OCI-LY1 (cell line): Measurements from ENCODE around the gene DGLUCY.
"Not testable (repeated sequence)": the region's sequence is repeated elsewhere in the genome, so short reads cannot be mapped to it uniquely, and the experiment has no call there.

ENCODE experiments used
- H2AFZ ChIP-seq: fragments of 200-600 bp; sonication (generic), shearing (Covaris generic); 2 replicates; pipeline ENCODE4 v1.6.0; 2014; ENCODE audit warnings: antibody characterized with exemption, mild to moderate bottlenecking, low read length
- H3F3A ChIP-seq: fragments of 200-600 bp; sonication (generic), shearing (Covaris generic); 2 replicates; pipeline ENCODE4 v1.6.0; 2014; ENCODE audit warnings: mild to moderate bottlenecking, antibody characterized with exemption, low read length, moderate library complexity; ENCODE audit not compliant: insufficient read depth
- H3K27ac ChIP-seq: fragments of 200-600 bp; sonication (generic); 2 replicates; pipeline ENCODE4 v1.5.1; 2014; ENCODE audit warnings: low read length, mixed run types, mild to moderate bottlenecking, low read depth; ENCODE audit not compliant: poor library complexity, severe bottlenecking
- H3K27me3 ChIP-seq: fragments of 200-600 bp; sonication (generic); 2 replicates; pipeline ENCODE4 v1.6.0; 2014; ENCODE audit warnings: antibody characterized with exemption, mild to moderate bottlenecking, low read length, moderate library complexity; ENCODE audit not compliant: insufficient read depth
- H3K36me3 ChIP-seq: fragments of 200-600 bp; sonication (generic); 2 replicates; pipeline ENCODE4 v1.6.1; 2014; ENCODE audit warnings: mild to moderate bottlenecking, antibody characterized with exemption, low read length, moderate library complexity, mixed read lengths; ENCODE audit not compliant: insufficient read depth
- H3K4me1 ChIP-seq: fragments of 200-600 bp; sonication (generic); 2 replicates; pipeline ENCODE4 v1.5.1; 2014; ENCODE audit warnings: mild to moderate bottlenecking, low read length, moderate library complexity; ENCODE audit not compliant: insufficient read depth, severe bottlenecking
- H3K4me2 ChIP-seq: fragments of 200-600 bp; sonication (generic), shearing (Covaris generic); 2 replicates; pipeline ENCODE4 v1.6.1; 2014; ENCODE audit warnings: low read length
- H3K4me3 ChIP-seq: fragments of 200-600 bp; sonication (generic); 2 replicates; pipeline ENCODE4 v1.5.1; 2014; ENCODE audit warnings: low read length, low read depth, mild to moderate bottlenecking, mixed read lengths; ENCODE audit not compliant: poor library complexity, severe bottlenecking
- H3K79me2 ChIP-seq: fragments of 200-600 bp; shearing (Covaris generic); 2 replicates; pipeline ENCODE4 v1.6.1; 2016; ENCODE audit warnings: mixed run types, low read length, mixed read lengths; ENCODE audit not compliant: insufficient read depth
- H3K9ac ChIP-seq: fragments of 200-600 bp; sonication (generic), shearing (Covaris generic); 2 replicates; pipeline ENCODE4 v1.6.1; 2014; ENCODE audit warnings: mild to moderate bottlenecking, low read length, mixed read lengths
- H3K9me2 ChIP-seq: fragments of 200-600 bp; sonication (generic), shearing (Covaris generic); 2 replicates; pipeline ENCODE4 v1.6.1; 2014; ENCODE audit warnings: low read depth, mild to moderate bottlenecking, low read length, mixed read lengths
- H3K9me3 ChIP-seq: fragments of 200-600 bp; shearing (Covaris generic); 2 replicates; pipeline ENCODE4 v1.6.1; 2014; ENCODE audit warnings: low read length, mixed read lengths
- H4K20me1 ChIP-seq: fragments of 200-600 bp; sonication (generic), shearing (Covaris generic); 2 replicates; pipeline ENCODE4 v1.6.0; 2016; ENCODE audit warnings: mild to moderate bottlenecking, low read length; ENCODE audit not compliant: insufficient read depth
- EZH2 ChIP-seq: fragments of 200-600 bp; sonication (generic), shearing (Covaris generic); IDR thresholded peaks from 2 replicates; pipeline ENCODE4 v1.8.0; 2017; ENCODE audit warnings: borderline replicate concordance, mixed run types, mild to moderate bottlenecking, antibody characterized with exemption, low read length, moderate library complexity, mixed read lengths
- TF ChIP-seq, protein P1 (sequence below): fragments of 200-600 bp; sonication (generic), shearing (Covaris generic); IDR thresholded peaks from 2 replicates; pipeline ENCODE4 v1.5.1; 2017; ENCODE audit warnings: mild to moderate bottlenecking, antibody characterized with exemption, low read length, moderate library complexity, mixed read lengths

DGLUCY gene

GRCh38 chr14:91193069-91193468 lies 79.2 kb downstream of the DGLUCY start:
- Histone ChIP-seq H4K20me1 (no peaks in the 10 kb centered on the region), H3K27me3 (no peaks in the 10 kb centered on the region), H3K79me2 (no peaks in the 10 kb centered on the region), H3K9me2 (no peaks in the 10 kb centered on the region), H3K4me3 (no peak overlapping the region), H3K9ac (no peak overlapping the region), H2AFZ (no peak overlapping the region), H3F3A (no peaks in the 10 kb centered on the region), H3K36me3 (peaks cover 61% of the 10 kb centered on the region), H3K4me2 (no peak overlapping the region), H3K9me3 (no peaks in the 10 kb centered on the region), H3K4me1 (no peaks in the 10 kb centered on the region), H3K27ac (no peak overlapping the region)
- TF ChIP-seq, protein P1, sequence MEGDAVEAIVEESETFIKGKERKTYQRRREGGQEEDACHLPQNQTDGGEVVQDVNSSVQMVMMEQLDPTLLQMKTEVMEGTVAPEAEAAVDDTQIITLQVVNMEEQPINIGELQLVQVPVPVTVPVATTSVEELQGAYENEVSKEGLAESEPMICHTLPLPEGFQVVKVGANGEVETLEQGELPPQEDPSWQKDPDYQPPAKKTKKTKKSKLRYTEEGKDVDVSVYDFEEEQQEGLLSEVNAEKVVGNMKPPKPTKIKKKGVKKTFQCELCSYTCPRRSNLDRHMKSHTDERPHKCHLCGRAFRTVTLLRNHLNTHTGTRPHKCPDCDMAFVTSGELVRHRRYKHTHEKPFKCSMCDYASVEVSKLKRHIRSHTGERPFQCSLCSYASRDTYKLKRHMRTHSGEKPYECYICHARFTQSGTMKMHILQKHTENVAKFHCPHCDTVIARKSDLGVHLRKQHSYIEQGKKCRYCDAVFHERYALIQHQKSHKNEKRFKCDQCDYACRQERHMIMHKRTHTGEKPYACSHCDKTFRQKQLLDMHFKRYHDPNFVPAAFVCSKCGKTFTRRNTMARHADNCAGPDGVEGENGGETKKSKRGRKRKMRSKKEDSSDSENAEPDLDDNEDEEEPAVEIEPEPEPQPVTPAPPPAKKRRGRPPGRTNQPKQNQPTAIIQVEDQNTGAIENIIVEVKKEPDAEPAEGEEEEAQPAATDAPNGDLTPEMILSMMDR = no peak
- TF ChIP-seq EZH2 = no peak

DNA sequence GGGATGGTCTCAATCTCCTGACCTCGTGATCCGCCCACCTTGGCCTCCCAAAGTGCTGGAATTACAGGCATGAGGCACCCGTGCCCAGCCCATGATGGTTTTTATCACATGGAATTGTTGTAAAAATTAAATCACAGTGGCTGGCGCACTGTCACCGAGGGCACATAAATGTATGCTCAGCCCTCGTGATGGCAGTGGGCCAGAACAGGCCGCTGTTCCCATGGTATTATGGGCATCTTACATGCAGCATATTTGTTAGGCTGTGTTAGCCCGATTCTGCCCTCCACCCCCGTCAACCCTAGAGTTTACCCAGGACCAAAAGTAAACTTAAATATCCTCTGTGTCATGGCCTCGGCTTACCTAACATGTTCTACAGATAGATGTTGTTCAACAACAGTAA lies 82.0 kb downstream of the DGLUCY start:
- no peaks in the 10 kb centered on the region for H4K20me1 ChIP-seq
- H2AFZ ChIP-seq = no peak overlapping the region

DNA sequence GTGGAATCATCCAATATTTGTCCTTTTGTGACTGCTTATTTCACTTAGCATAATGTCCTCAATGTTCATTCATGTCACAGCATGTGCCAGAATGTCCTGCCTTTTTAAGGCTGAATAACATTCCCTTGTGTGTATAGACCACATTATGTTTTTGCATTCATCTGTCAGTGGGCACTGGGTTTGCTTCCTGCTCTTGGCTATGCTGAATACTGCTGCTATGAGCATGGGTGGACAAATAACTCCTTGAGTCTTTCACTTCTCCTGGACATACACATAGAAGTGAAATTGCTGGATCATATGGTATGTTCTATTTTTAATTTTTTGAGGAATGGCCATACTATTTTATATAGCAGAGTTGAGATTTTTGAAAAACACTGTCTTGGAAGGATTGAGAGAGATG lies 83.8 kb downstream of the DGLUCY start:
- H3K27me3 ChIP-seq = no peaks in the 10 kb centered on the region
- no peak overlapping the region for H3K4me3 ChIP-seq
- no peaks in the 10 kb centered on the region for H3K79me2 ChIP-seq
- H3K9me3 ChIP-seq = no peaks in the 10 kb centered on the region
- no peak overlapping the region for H3K9ac ChIP-seq
- no peaks in the 10 kb centered on the region for H3F3A ChIP-seq
- H3K9me2 ChIP-seq = no peaks in the 10 kb centered on the region
- no peak overlapping the region for H2AFZ ChIP-seq
- TF ChIP-seq, protein P1 = no peak
- TF ChIP-seq EZH2 = no peak
- H3K4me1 ChIP-seq = no peaks in the 10 kb centered on the region
- H3K36me3 ChIP-seq = peaks cover 47% of the 10 kb centered on the region
- H3K4me2 ChIP-seq = no peak overlapping the region
- H4K20me1 ChIP-seq = no peaks in the 10 kb centered on the region
- no peak overlapping the region for H3K27ac ChIP-seq

More for the DNA sequence above, 82.0 kb downstream of the DGLUCY start:
- Histone ChIP-seq H3K36me3 (peaks cover 52% of the 10 kb centered on the region), H3K27me3 (no peaks in the 10 kb centered on the region), H3K9ac (no peak overlapping the region), H3K4me2 (no peak overlapping the region), H3K9me2 (no peaks in the 10 kb centered on the region), H3K27ac (no peak overlapping the region), H3F3A (no peaks in the 10 kb centered on the region), H3K9me3 (no peaks in the 10 kb centered on the region), H3K4me3 (no peak overlapping the region), H3K79me2 (no peaks in the 10 kb centered on the region), H3K4me1 (no peaks in the 10 kb centered on the region)
- TF ChIP-seq, protein P1 = no peak
- TF ChIP-seq EZH2 = no peak

DNA sequence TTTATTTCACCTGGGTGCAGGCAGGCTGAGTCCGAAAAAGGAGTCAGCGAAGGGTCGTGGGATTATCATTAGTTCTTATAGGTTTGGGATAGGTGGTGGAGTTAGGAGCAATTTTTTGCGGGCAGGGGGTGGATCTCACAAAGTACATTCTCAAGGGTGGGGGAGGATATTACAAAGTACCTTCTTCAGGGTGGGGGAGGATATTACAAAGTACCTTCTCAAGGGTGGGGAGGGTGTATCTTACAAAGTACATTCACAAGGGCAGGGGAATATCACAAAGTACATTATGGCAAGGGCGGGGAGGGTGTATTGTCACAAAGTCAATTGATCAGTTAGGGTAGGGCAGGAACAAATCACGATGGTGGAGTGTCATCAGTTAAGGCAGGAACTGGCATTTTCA lies 86.9 kb downstream of the DGLUCY start:
- peaks cover 72% of the 10 kb centered on the region for H3K36me3 ChIP-seq
- not testable (repeated sequence) for H3K27me3 ChIP-seq

More for the DNA sequence above, 86.9 kb downstream of the DGLUCY start:
- H3K9me2 ChIP-seq, H4K20me1 ChIP-seq, H3K27ac ChIP-seq, H3F3A ChIP-seq, H3K4me3 ChIP-seq, H3K4me2 ChIP-seq, H3K9me3 ChIP-seq, H2AFZ ChIP-seq, H3K79me2 ChIP-seq, H3K9ac ChIP-seq, H3K4me1 ChIP-seq: not testable (repeated sequence)
